H1 (cell line): ENCODE data around the gene CHRNA3. TPM values are rescaled to one million over a fixed set of nuclear protein-coding genes. Genes with fewer than 3 reads are reported as not detected.

ENCODE experiments used
- CTCF ChIA-PET: fragments of 300-600 bp; sonication (Branson Sonifier 250); formaldehyde crosslinking; loops from one replicate; lab custom pipeline; 2021; ENCODE audit not compliant: partially characterized antibody; lab: Charles Lee
- POLR2A ChIA-PET: fragments of 300-600 bp; sonication (Branson Sonifier 250); formaldehyde crosslinking; loops from one replicate; lab custom pipeline; 2021; ENCODE audit warnings: inconsistent platforms; ENCODE audit not compliant: partially characterized antibody; lab: Charles Lee
- DNase-seq, 2 experiments: peaks; one replicate each; pipeline versions ENCODE4 v3.0.0 to v3.0.0-alpha.2; 2010 to 2022; ENCODE audit warnings: low spot score in 2 of 2, low read depth in 1 of 2, mixed read lengths in 1 of 2
- FAIRE-seq: peaks from 2 replicates; lab custom pipeline; 2011; peaks lifted over from hg19 to GRCh38; lab: Jason Lieb, UNC
- H2AFZ ChIP-seq: 2 replicates; pipeline ENCODE4 v1.8.1; 2012; ENCODE audit warnings: low read length, inconsistent platforms
- H2AK5ac ChIP-seq: 2 replicates; pipeline ENCODE4 v1.6.1; 2013; ENCODE audit warnings: low read depth, low read length
- H2BK120ac ChIP-seq: replicated peaks from 2 replicates; pipeline ENCODE3; 2013; ENCODE audit warnings: low read depth, low read length, inconsistent platforms
- H2BK12ac ChIP-seq: 2 replicates; pipeline ENCODE4 v1.6.1; 2013; ENCODE audit warnings: low read depth, low read length
- H2BK15ac ChIP-seq: 2 replicates; pipeline ENCODE4 v1.6.1; 2013; ENCODE audit warnings: low read length
- H2BK20ac ChIP-seq: 2 replicates; pipeline ENCODE4 v1.6.1; 2013; ENCODE audit warnings: low read length
- H2BK5ac ChIP-seq: 2 replicates; pipeline ENCODE4 v1.6.1; 2013; ENCODE audit warnings: low read depth, low read length
- H3K14ac ChIP-seq: 2 replicates; pipeline ENCODE4 v1.6.1; 2013; ENCODE audit warnings: inconsistent platforms; ENCODE audit not compliant: insufficient read length
- H3K18ac ChIP-seq: 2 replicates; pipeline ENCODE4 v1.6.1; 2013; ENCODE audit warnings: low read length; ENCODE audit errors: extremely low read depth
- H3K23ac ChIP-seq: 2 replicates; pipeline ENCODE4 v1.6.1; 2013; ENCODE audit warnings: inconsistent platforms; ENCODE audit not compliant: insufficient read length
- H3K23me2 ChIP-seq: 2 replicates; pipeline ENCODE4 v1.6.1; 2013; ENCODE audit warnings: low read depth, low read length
- H3K27ac ChIP-seq: 2 replicates; pipeline ENCODE4 v1.6.1; 2011; ENCODE audit warnings: low read depth, low read length, inconsistent platforms
- H3K27me3 ChIP-seq, 4 experiments: replicated peaks in 1 of 4; 1 replicate in 1 of 4; 2 replicates in 3 of 4; pipeline versions ENCODE4 v1.6.1 to v1.8.1; 2011 to 2013; ENCODE audit warnings: low read length in 3 of 4, mild to moderate bottlenecking in 3 of 4, inconsistent platforms in 2 of 4, mixed read lengths in 2 of 4, moderate library complexity in 1 of 4; ENCODE audit not compliant: control insufficient read depth in 3 of 4, insufficient read depth in 3 of 4; ENCODE audit errors: extremely low read depth in 1 of 4
- H3K36me3 ChIP-seq, 4 experiments: 2 replicates each; pipeline versions ENCODE4 v1.6.1 to v1.8.1; 2011 to 2013; ENCODE audit warnings: mild to moderate bottlenecking in 4 of 4, low read length in 3 of 4, moderate library complexity in 2 of 4, control low read depth in 1 of 4, inconsistent platforms in 1 of 4; ENCODE audit not compliant: insufficient read depth in 4 of 4, control insufficient read depth in 2 of 4
- H3K4ac ChIP-seq: replicated peaks from 2 replicates; pipeline ENCODE3; 2013; ENCODE audit warnings: low read length, low read depth, mixed read lengths, inconsistent platforms; ENCODE audit not compliant: insufficient read length
- H3K4me1 ChIP-seq, 4 experiments: replicated peaks in 1 of 4; 1 replicate in 1 of 4; 2 replicates in 3 of 4; pipeline versions ENCODE4 v1.6.1 to v1.8.1; 2011 to 2013; ENCODE audit warnings: low read length in 3 of 4, inconsistent platforms in 2 of 4, mixed read lengths in 1 of 4; ENCODE audit not compliant: insufficient read depth in 4 of 4, control insufficient read depth in 3 of 4
- H3K4me2 ChIP-seq, 2 experiments: 2 replicates each; pipeline versions ENCODE4 v1.6.1 to v1.8.1; 2011 to 2013; ENCODE audit warnings: low read depth in 2 of 2, low read length in 2 of 2, control low read depth in 1 of 2, inconsistent platforms in 1 of 2, mild to moderate bottlenecking in 1 of 2; ENCODE audit not compliant: insufficient read depth in 1 of 2
- H3K4me3 ChIP-seq, 4 experiments: fragments of 200-600, 300-600 bp in 1 of 4; sonication (generic), shearing (Covaris generic), sonication (Bioruptor Twin) in 1 of 4; 2 replicates each; pipeline versions ENCODE4 v1.5.1 to v1.8.1; 2011 to 2016; ENCODE audit warnings: low read length in 4 of 4, low read depth in 3 of 4, control low read depth in 2 of 4, inconsistent platforms in 2 of 4, mild to moderate bottlenecking in 2 of 4, mixed read lengths in 1 of 4, moderate library complexity in 1 of 4; ENCODE audit not compliant: insufficient read depth in 2 of 4; ENCODE audit errors: extremely low read depth in 1 of 4
- H3K56ac ChIP-seq: replicated peaks from 2 replicates; pipeline ENCODE3; 2013; ENCODE audit warnings: low read depth, mild to moderate bottlenecking, mixed read lengths, low read length, inconsistent platforms; ENCODE audit not compliant: insufficient read length
- H3K79me1 ChIP-seq: 2 replicates; pipeline ENCODE4 v1.6.1; 2013; ENCODE audit warnings: low read depth, low read length, control low read depth
- H3K79me2 ChIP-seq, 2 experiments: 2 replicates each; pipeline versions ENCODE4 v1.6.1 to v1.8.1; 2012 to 2013; ENCODE audit warnings: low read length in 2 of 2, mild to moderate bottlenecking in 2 of 2, inconsistent platforms in 1 of 2; ENCODE audit not compliant: insufficient read depth in 2 of 2, control insufficient read depth in 1 of 2
- H3K9ac ChIP-seq, 4 experiments: replicated peaks in 1 of 4; 1 replicate in 1 of 4; 2 replicates in 3 of 4; pipeline versions ENCODE4 v1.6.1 to v1.8.1; 2011 to 2013; ENCODE audit warnings: low read depth in 3 of 4, low read length in 3 of 4, control low read depth in 2 of 4, mild to moderate bottlenecking in 2 of 4, moderate library complexity in 2 of 4, inconsistent platforms in 1 of 4; ENCODE audit errors: extremely low read depth in 1 of 4
- H3K9me3 ChIP-seq, 2 experiments: 2 replicates each; pipeline versions ENCODE4 v1.6.1 to v1.8.1; 2012 to 2013; ENCODE audit warnings: mild to moderate bottlenecking in 2 of 2, moderate library complexity in 2 of 2, control low read depth in 1 of 2, inconsistent platforms in 1 of 2, low read depth in 1 of 2, low read length in 1 of 2, mixed read lengths in 1 of 2; ENCODE audit not compliant: insufficient read depth in 2 of 2
- H4K20me1 ChIP-seq, 2 experiments: replicated peaks in 1 of 2; 2 replicates each; pipeline versions ENCODE3 to v1.8.1; 2011 to 2013; ENCODE audit warnings: inconsistent platforms in 2 of 2, low read length in 2 of 2, mild to moderate bottlenecking in 1 of 2; ENCODE audit not compliant: insufficient read depth in 2 of 2, control insufficient read depth in 1 of 2
- H4K5ac ChIP-seq: 2 replicates; pipeline ENCODE4 v1.6.1; 2013; ENCODE audit warnings: low read length, low read depth, mixed read lengths, inconsistent platforms; ENCODE audit not compliant: insufficient read length
- H4K8ac ChIP-seq: 2 replicates; pipeline ENCODE4 v1.8.0; 2013; ENCODE audit warnings: mild to moderate bottlenecking, moderate library complexity, low read length, inconsistent platforms; ENCODE audit not compliant: insufficient read depth; ENCODE audit errors: extremely low read depth
- H4K91ac ChIP-seq: replicated peaks from 2 replicates; pipeline ENCODE3; 2013; ENCODE audit warnings: low read length, mixed read lengths, inconsistent platforms; ENCODE audit not compliant: insufficient read length
- BCL11A ChIP-seq, 2 experiments: IDR thresholded peaks; one replicate each; pipeline ENCODE4 v1.6.1; 2011; ENCODE audit warnings: low read depth in 2 of 2, low read length in 2 of 2, mild to moderate bottlenecking in 2 of 2
- CEBPB ChIP-seq: IDR thresholded peaks from 2 replicates; pipeline ENCODE4 v1.6.1; 2012; ENCODE audit warnings: low read depth, low read length
- CTCF ChIP-seq, 3 experiments: IDR thresholded peaks; 1 replicate in 2 of 3; 2 replicates in 1 of 3; pipeline versions ENCODE4 v1.5.1 to v1.6.1; 2011; ENCODE audit warnings: low read length in 3 of 3, mild to moderate bottlenecking in 3 of 3, inconsistent platforms in 2 of 3, low read depth in 1 of 3, moderate library complexity in 1 of 3; ENCODE audit not compliant: insufficient read depth in 1 of 3; ENCODE audit errors: control extremely low read depth in 1 of 3
- E2F6 ChIP-seq: IDR thresholded peaks from 2 replicates; pipeline ENCODE4 v1.6.1; 2012; ENCODE audit warnings: inconsistent platforms
- EZH2 ChIP-seq: fragments of 200-600 bp; sonication (generic); IDR thresholded peaks from 2 replicates; pipeline ENCODE4 v1.7.1; 2012; ENCODE audit warnings: low read depth, mild to moderate bottlenecking, moderate library complexity, low read length, inconsistent platforms; ENCODE audit not compliant: severe bottlenecking
- MAFK ChIP-seq: IDR thresholded peaks from 2 replicates; pipeline ENCODE4 v1.6.1; 2012; ENCODE audit warnings: low read depth, mild to moderate bottlenecking, improper control_type of control experiment, low read length
- NRF1 ChIP-seq: IDR thresholded peaks from 2 replicates; pipeline ENCODE4 v1.6.1; 2011; ENCODE audit warnings: mild to moderate bottlenecking, low read depth, low read length, improper control_type of control experiment
- PHF8 ChIP-seq: fragments of 200-600 bp; sonication (generic); conservative IDR thresholded peaks from 2 replicates; pipeline ENCODE4 v1.7.1; 2012; ENCODE audit warnings: low read depth, mild to moderate bottlenecking, inconsistent platforms, low read length, moderate library complexity
- POLR2A ChIP-seq, 2 experiments: IDR thresholded peaks; 1 replicate in 1 of 2; 2 replicates in 1 of 2; pipeline ENCODE4 v1.6.1; 2011; ENCODE audit warnings: low read depth in 2 of 2, low read length in 2 of 2, mild to moderate bottlenecking in 2 of 2; ENCODE audit errors: control extremely low read depth in 1 of 2
- SIN3A ChIP-seq, 2 experiments: IDR thresholded peaks in 1 of 2; conservative IDR thresholded peaks in 1 of 2; 2 replicates each; pipeline ENCODE4 v1.6.1; 2011 to 2012; ENCODE audit warnings: low read length in 2 of 2, improper control_type of control experiment in 1 of 2, low read depth in 1 of 2, mild to moderate bottlenecking in 1 of 2
- TAF7 ChIP-seq: optimal IDR thresholded peaks from 2 replicates; pipeline ENCODE3; 2011; ENCODE audit warnings: low read depth, mild to moderate bottlenecking, inconsistent platforms, low read length, moderate library complexity, borderline replicate concordance
- WGBS, 2 experiments: shearing (Covaris generic) in 1 of 2; methylation state at CpG; one replicate each; pipeline versions ENCODE4 v1.1.6 to v1.1.7; 2013 to 2015; ENCODE audit warnings: low lambda C conversion rate in 2 of 2, mixed read lengths in 2 of 2, inconsistent platforms in 1 of 2, low coverage in 1 of 2, missing lambda C conversion rate in 1 of 2; ENCODE audit not compliant: insufficient replicate concordance in 2 of 2, insufficient coverage in 1 of 2, insufficient read length in 1 of 2; ENCODE audit errors: extremely low coverage in 1 of 2, missing lambda C conversion rate in 1 of 2; 5-methylcytosine and 5-hydroxymethylcytosine counted together
- polyA plus RNA-seq, 7 experiments: library from polyadenylated mRNA; depleted of rRNA in 3 of 7; stranded (reverse) in 5 of 7; unstranded in 2 of 7; fragments of >200 nt in 5 of 7; fragments of 200-250 nt in 2 of 7; gene quantifications; 1 replicate in 5 of 7; 2 replicates in 1 of 7; 4 replicates in 1 of 7; pipeline versions ENCODE4 v1.2.1 to v1.2.3, GENCODE V29; 2011 to 2013; ENCODE audit warnings: missing spikeins in 2 of 7, mixed read lengths in 2 of 7
- total RNA-seq: library from RNA; stranded (reverse); fragmentation: NEBNext Ultra II Directional; extraction: Animal tissue kit (Norgen Biotek cat#: 25700); gene quantifications from 2 replicates; pipeline ENCODE4 v1.2.1, GENCODE V29; 2021

The CHRNA3 gene
- total and polyA plus RNA-seq, 2 of the 8 experiments (the other 6 are each of a cell fraction or from before 2014, with no cell fraction given), result 2.1 to 4.7 TPM

GRCh38 chr15:78627348-78627747 lies 6.6 kb upstream of the CHRNA3 start:
- no peak overlapping the region for H3K27ac ChIP-seq
- H3K79me2 ChIP-seq, result no peaks in the 10 kb centered on the region
- no peak overlapping the region for H4K8ac ChIP-seq
- no peak overlapping the region for H2AFZ ChIP-seq
- H2BK15ac ChIP-seq, result no peak overlapping the region
- no peak overlapping the region for H2BK120ac ChIP-seq
- CTCF ChIA-PET, result interaction anchor here (1.0 to 6.1 kb wide), 4 partner anchors 10 to 113 kb away, joined by 3 to 49 read pairs (median 4); no protein-coding TSS in a partner anchor
- H3K4me2 ChIP-seq, result no peak overlapping the region
- no peak overlapping the region for H3K14ac ChIP-seq
- WGBS, 2 experiments, result 90% methylated on average over 8 of the region's 8 CpGs; no CpG with 5 or more reads in 1 of the 2 experiments
- H4K5ac ChIP-seq, result no peak overlapping the region
- peaks cover 2% of the 10 kb centered on the region; the same call in 1 of the 2 replicates for H3K79me1 ChIP-seq
- peaks cover 0 to 1% (median under 1%) of the 10 kb centered on the region in 4 experiments; a peak in 2 of 7 replicates for H3K27me3 ChIP-seq
- POLR2A ChIA-PET, result no interaction called here
- H2BK12ac ChIP-seq, result no peak overlapping the region
- H2AK5ac ChIP-seq, result no peak overlapping the region
- H3K4ac ChIP-seq, result no peak overlapping the region
- H3K18ac ChIP-seq, result no peak overlapping the region
- peaks cover 0 to 3% (median 0%) of the 10 kb centered on the region in 4 experiments; a peak in 1 of 8 replicates for H3K36me3 ChIP-seq
- no peak for DNase-seq
- no peaks in the 10 kb centered on the region for H3K9me3 ChIP-seq
- H3K9ac ChIP-seq, result no peak overlapping the region
- H4K91ac ChIP-seq, result no peak overlapping the region
- no peaks in the 10 kb centered on the region for H3K4me1 ChIP-seq
- no peaks in the 10 kb centered on the region; the same call in 1 of the 2 replicates for H3K23me2 ChIP-seq
- FAIRE-seq, result no peak
- H2BK20ac ChIP-seq, result no peak overlapping the region
- H3K23ac ChIP-seq, result no peak overlapping the region
- H3K56ac ChIP-seq, result no peak overlapping the region
- H2BK5ac ChIP-seq, result no peak overlapping the region
- H3K4me3 ChIP-seq, result no peak overlapping the region
- no peaks in the 10 kb centered on the region for H4K20me1 ChIP-seq
- TF ChIP-seq NRF1 (no peak), CEBPB (no peak), EZH2 (no peak), POLR2A (IDR thresholded peaks at IDR 0.05; ENCODE audit: control extremely low read depth in 1 of 2, low read depth in 2 of 2, low read length in 2 of 2) (no peak), PHF8 (no peak), SIN3A (conservative IDR thresholded peaks at IDR 0.05 in 1 of 2, IDR thresholded peaks at IDR 0.05 in 1 of 2; ENCODE audit: low read depth in 1 of 2, low read length in 2 of 2) (no peak), TAF7 (no peak), BCL11A (IDR thresholded peaks at IDR 0.05; ENCODE audit: low read depth in 2 of 2, low read length in 2 of 2) (no peak), E2F6 (no peak), MAFK (no peak), CTCF (IDR thresholded peaks at IDR 0.05; ENCODE audit: control extremely low read depth in 1 of 3, insufficient read depth in 1 of 3, low read depth in 1 of 3, low read length in 3 of 3) (no peak)
